Caco-2 (cell line): Measurements from ENCODE around the gene MUL1. TPM values are rescaled to one million over a fixed set of nuclear protein-coding genes. Genes with fewer than 3 reads are reported as not detected.

Source experiments
- BruUV-seq: library from RNA; stranded (reverse); fragments of 400-500 nt; replicated peaks from 2 replicates; lab custom pipeline; 2021; lab: Mats Ljungman, UMichigan
- CTCF ChIA-PET: fragments of 300-600 bp; sonication (Branson Sonifier 250); formaldehyde crosslinking; loops from one replicate; lab custom pipeline; 2022; ENCODE audit warnings: antibody characterized with exemption; lab: Charles Lee
- POLR2A ChIA-PET: fragments of 300-600 bp; sonication (Branson Sonifier 250); formaldehyde crosslinking; loops from one replicate; lab custom pipeline; 2022; ENCODE audit warnings: antibody characterized with exemption; lab: Charles Lee
- DNase-seq, 2 experiments: peaks; one replicate each; pipeline versions ENCODE4 v3.0.0 to v3.0.0-alpha.2; 2020 to 2022
- H3K27me3 ChIP-seq: replicated peaks from 2 replicates; pipeline ENCODE4 v1.6.0; 2011; ENCODE audit warnings: low read length; ENCODE audit not compliant: control insufficient read depth, insufficient read depth
- H3K36me3 ChIP-seq: 2 replicates; pipeline ENCODE4 v1.5.1; 2011; ENCODE audit warnings: low read length; ENCODE audit not compliant: control insufficient read depth, insufficient read depth
- H3K4me1 ChIP-seq: fragments of 250-450 bp; sonication (Bioruptor Pico); 2 replicates; pipeline ENCODE4 v1.5.1; 2020; ENCODE audit warnings: mild to moderate bottlenecking
- H3K4me3 ChIP-seq: 2 replicates; pipeline ENCODE4 v1.5.1; 2011; ENCODE audit warnings: low read depth, mild to moderate bottlenecking, control low read depth, low read length
- H3K9me3 ChIP-seq: fragments of 250-450 bp; sonication (Bioruptor Pico); 2 replicates; pipeline ENCODE4 v1.5.1; 2020; ENCODE audit warnings: mild to moderate bottlenecking, moderate library complexity
- H3K27ac Mint-ChIP-seq: one replicate; pipeline ENCODE4 v1.8.0; 2022; ENCODE audit warnings: mixed read lengths; ENCODE audit not compliant: unreplicated experiment
- H3K27me3 Mint-ChIP-seq: one replicate; pipeline ENCODE4 v1.8.0; 2022; ENCODE audit warnings: mixed read lengths; ENCODE audit not compliant: insufficient read depth, unreplicated experiment
- H3K36me3 Mint-ChIP-seq: one replicate; pipeline ENCODE4 v1.8.0; 2022; ENCODE audit warnings: mild to moderate bottlenecking, mixed read lengths; ENCODE audit not compliant: insufficient read depth, unreplicated experiment
- H3K4me1 Mint-ChIP-seq: one replicate; pipeline ENCODE4 v1.8.0; 2022; ENCODE audit warnings: low read depth, mixed read lengths; ENCODE audit not compliant: unreplicated experiment
- H3K4me3 Mint-ChIP-seq: one replicate; pipeline ENCODE4 v1.8.0; 2022; ENCODE audit warnings: mild to moderate bottlenecking, moderate library complexity, mixed read lengths; ENCODE audit not compliant: unreplicated experiment
- H3K9me3 Mint-ChIP-seq: one replicate; pipeline ENCODE4 v1.8.0; 2022; ENCODE audit warnings: mixed read lengths; ENCODE audit not compliant: unreplicated experiment
- CTCF ChIP-seq, 2 experiments: fragments of 200-600 bp in 1 of 2; IDR thresholded peaks; 1 replicate in 1 of 2; 2 replicates in 1 of 2; pipeline versions ENCODE4 v1.5.1 to v1.8.0; 2011 to 2022; ENCODE audit warnings: antibody characterized with exemption in 1 of 2, control low read depth in 1 of 2, inconsistent platforms in 1 of 2, low read depth in 1 of 2, low read length in 1 of 2, mild to moderate bottlenecking in 1 of 2, moderate library complexity in 1 of 2; ENCODE audit not compliant: insufficient read depth in 1 of 2, severe bottlenecking in 1 of 2, unreplicated experiment in 1 of 2
- intact Hi-C: fragments of 100-400 bp; cut with micrococcal nuclease; formaldehyde crosslinking; loops from one replicate; pipeline ENCODE4 v1.10.0; 2022; ENCODE audit not compliant: unreplicated experiment
- total RNA-seq: library from RNA; stranded (reverse); gene quantifications from 2 replicates; pipeline ENCODE4 v1.2.3, GENCODE V29; 2022

The MUL1 gene
- total RNA-seq, 1 experiment from 2014 or later: 18.3 TPM

- no TSS peak for BruUV-seq
- no peak for DNase-seq
- Mint-ChIP-seq H3K27ac (no peak overlapping the region), H3K27me3 (no peaks in the 10 kb centered on the region), H3K4me1 (peaks cover 33% of the 10 kb centered on the region), H3K4me3 (peak overlapping the region; percentile 56), H3K9me3 (no peaks in the 10 kb centered on the region), H3K36me3 (no peaks in the 10 kb centered on the region)
- no peak overlapping the region for H3K4me3 ChIP-seq
- peaks cover 57% of the 10 kb centered on the region for H3K4me1 ChIP-seq
- intact Hi-C loops: no loop called here
- H3K27me3 ChIP-seq: no peaks in the 10 kb centered on the region
- POLR2A ChIA-PET: interaction anchor here (0.7 kb wide), 1 partner anchor 249 kb away, joined by 5 read pairs; no protein-coding TSS in a partner anchor
- no peaks in the 10 kb centered on the region for H3K36me3 ChIP-seq
- CTCF ChIA-PET: no interaction called here
- no peak for TF ChIP-seq CTCF (IDR thresholded peaks at IDR 0.05; ENCODE audit: insufficient read depth in 1 of 2, low read depth in 1 of 2, low read length in 1 of 2, severe bottlenecking in 1 of 2, unreplicated experiment in 1 of 2)
- H3K9me3 ChIP-seq: no peaks in the 10 kb centered on the region
Observed at GRCh38 chr1:20474996-20475395, 33.0 kb downstream of the MUL1 start.

- POLR2A ChIA-PET: no interaction called here
- H3K36me3 ChIP-seq: no peaks in the 10 kb centered on the region
- Mint-ChIP-seq H3K4me1 (peaks cover 27% of the 10 kb centered on the region), H3K27me3 (no peaks in the 10 kb centered on the region), H3K4me3 (no peak overlapping the region), H3K27ac (no peak overlapping the region), H3K9me3 (no peaks in the 10 kb centered on the region), H3K36me3 (no peaks in the 10 kb centered on the region)
- no peaks in the 10 kb centered on the region for H3K9me3 ChIP-seq
- peaks cover 52% of the 10 kb centered on the region for H3K4me1 ChIP-seq
- no TSS peak for BruUV-seq
- CTCF ChIA-PET: no interaction called here
- no peak for TF ChIP-seq CTCF (IDR thresholded peaks at IDR 0.05; ENCODE audit: insufficient read depth in 1 of 2, low read depth in 1 of 2, low read length in 1 of 2, severe bottlenecking in 1 of 2, unreplicated experiment in 1 of 2)
- no peaks in the 10 kb centered on the region for H3K27me3 ChIP-seq
- H3K4me3 ChIP-seq: no peak overlapping the region
- DNase-seq: no peak
- intact Hi-C loops: no loop called here
Observed at GRCh38 chr1:20474333-20474975, 33.5 kb downstream of the MUL1 start.

- TF ChIP-seq CTCF (IDR thresholded peaks at IDR 0.05; ENCODE audit: insufficient read depth in 1 of 2, low read depth in 1 of 2, low read length in 1 of 2, severe bottlenecking in 1 of 2, unreplicated experiment in 1 of 2): no peak
- Mint-ChIP-seq H3K27me3 (no peaks in the 10 kb centered on the region), H3K9me3 (no peaks in the 10 kb centered on the region), H3K36me3 (no peaks in the 10 kb centered on the region), H3K27ac (no peak overlapping the region), H3K4me3 (no peak overlapping the region), H3K4me1 (peaks cover 27% of the 10 kb centered on the region)
- ChIA-PET POLR2A (no interaction called here), CTCF (no interaction called here)
- no TSS peak for BruUV-seq
- no peak for DNase-seq
- no peaks in the 10 kb centered on the region for H3K36me3 ChIP-seq
- H3K9me3 ChIP-seq: no peaks in the 10 kb centered on the region
- H3K4me3 ChIP-seq: no peak overlapping the region
- peaks cover 46% of the 10 kb centered on the region for H3K4me1 ChIP-seq
- H3K27me3 ChIP-seq: no peaks in the 10 kb centered on the region
- intact Hi-C loops: no loop called here
Observed at GRCh38 chr1:20473894-20474293, 34.1 kb downstream of the MUL1 start.
